NCI-H82 (cell line): Measurements from ENCODE around the gene CTPS1.

ENCODE experiments used
- DNase-seq: peaks from one replicate; lab custom pipeline; 2025; lab: John Stamatoyannopoulos, UW

Gene CTPS1

GRCh38 chr1:40969445-40969844 is 10.1 kb upstream of the CTPS1 start:
- no peak for DNase-seq

GRCh38 chr1:40971966-40972365 is 7.5 kb upstream of the CTPS1 start:
- no peak for DNase-seq

GRCh38 chr1:40973912-40974311 is 5.6 kb upstream of the CTPS1 start:
- DNase-seq: no peak

GRCh38 chr1:40974945-40975344 is 4.6 kb upstream of the CTPS1 start:
- DNase-seq: no peak

GRCh38 chr1:40976952-40977690 is 2.4 kb upstream of the CTPS1 start:
- DNase-seq: no peak

- DNase-seq: no peak
These were observed 1.8 kb upstream of the CTPS1 start for GRCh38 chr1:40977716-40978115.

- DNase-seq: no peak
These were observed 633 bp upstream of the CTPS1 start for GRCh38 chr1:40978886-40979240.

- no peak for DNase-seq
These were observed 564 bp downstream of the CTPS1 start for GRCh38 chr1:40980068-40980452.

- peak; percentile 63 for DNase-seq
These were observed 1.1 kb downstream of the CTPS1 start for GRCh38 chr1:40980453-40981121.

- no peak for DNase-seq
These were observed 2.4 kb downstream of the CTPS1 start for GRCh38 chr1:40981691-40982448.

- no peak for DNase-seq
These were observed 3.2 kb downstream of the CTPS1 start for GRCh38 chr1:40982721-40983120.

GRCh38 chr1:40983286-40983685 is 3.8 kb downstream of the CTPS1 start:
- no peak for DNase-seq

GRCh38 chr1:40984066-40984465 is 4.6 kb downstream of the CTPS1 start:
- DNase-seq: no peak

GRCh38 chr1:40984531-40984930 is 5.0 kb downstream of the CTPS1 start:
- no peak for DNase-seq

- DNase-seq: peak; percentile 33
These were observed 5.7 kb downstream of the CTPS1 start for GRCh38 chr1:40985161-40985560.

- no peak for DNase-seq
These were observed 6.4 kb downstream of the CTPS1 start for GRCh38 chr1:40985875-40986274.

GRCh38 chr1:40986328-40986783 is 6.9 kb downstream of the CTPS1 start:
- DNase-seq: no peak

GRCh38 chr1:40986956-40987355 is 7.5 kb downstream of the CTPS1 start:
- DNase-seq: no peak

- no peak for DNase-seq
These were observed 8.2 kb downstream of the CTPS1 start for GRCh38 chr1:40987439-40988276.

- no peak for DNase-seq
These were observed 8.8 kb downstream of the CTPS1 start for GRCh38 chr1:40988280-40988679.

GRCh38 chr1:40989066-40989465 is 9.6 kb downstream of the CTPS1 start:
- DNase-seq: no peak

GRCh38 chr1:40997096-40997495 is 17.6 kb downstream of the CTPS1 start:
- DNase-seq: peak; percentile 75
